GM18498 (cell line): ENCODE measurements around the gene SNED1.

ENCODE experiments used
- ATAC-seq: cut with Tn5 transposase; IDR thresholded peaks from one replicate; pipeline ENCODE4 v1.9.1; 2021; ENCODE audit warnings: mild to moderate bottlenecking, moderate library complexity; ENCODE audit not compliant: unreplicated experiment

Gene SNED1

GRCh38 chr2:240959941-240960308, 38.5 kb upstream of the SNED1 start:
- ATAC-seq: no peak

- ATAC-seq: no peak
Observed at GRCh38 chr2:240960309-240960970, 38.0 kb upstream of the SNED1 start.

GRCh38 chr2:240960971-240961876, 37.2 kb upstream of the SNED1 start:
- ATAC-seq: no peak

DNA sequence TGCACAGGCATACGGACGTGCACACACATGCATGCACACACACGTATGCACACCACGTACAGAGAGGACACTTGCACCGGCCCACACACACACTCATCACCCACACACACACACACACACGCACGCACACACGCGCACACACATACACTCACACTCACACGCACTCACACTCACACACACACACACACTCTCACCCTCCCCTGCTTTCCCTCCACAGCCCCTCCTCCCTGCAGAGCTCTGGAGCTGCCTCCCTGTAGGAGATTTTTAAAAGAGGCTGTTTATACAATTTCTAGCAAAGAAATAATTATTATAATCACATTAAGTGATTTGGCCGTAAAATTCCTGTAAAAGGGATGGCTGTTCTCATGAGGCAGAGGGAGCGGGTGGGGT, 36.5 kb upstream of the SNED1 start:
- ATAC-seq: no peak

- no peak for ATAC-seq
Observed at GRCh38 chr2:240962300-240963064, 35.9 kb upstream of the SNED1 start.

DNA sequence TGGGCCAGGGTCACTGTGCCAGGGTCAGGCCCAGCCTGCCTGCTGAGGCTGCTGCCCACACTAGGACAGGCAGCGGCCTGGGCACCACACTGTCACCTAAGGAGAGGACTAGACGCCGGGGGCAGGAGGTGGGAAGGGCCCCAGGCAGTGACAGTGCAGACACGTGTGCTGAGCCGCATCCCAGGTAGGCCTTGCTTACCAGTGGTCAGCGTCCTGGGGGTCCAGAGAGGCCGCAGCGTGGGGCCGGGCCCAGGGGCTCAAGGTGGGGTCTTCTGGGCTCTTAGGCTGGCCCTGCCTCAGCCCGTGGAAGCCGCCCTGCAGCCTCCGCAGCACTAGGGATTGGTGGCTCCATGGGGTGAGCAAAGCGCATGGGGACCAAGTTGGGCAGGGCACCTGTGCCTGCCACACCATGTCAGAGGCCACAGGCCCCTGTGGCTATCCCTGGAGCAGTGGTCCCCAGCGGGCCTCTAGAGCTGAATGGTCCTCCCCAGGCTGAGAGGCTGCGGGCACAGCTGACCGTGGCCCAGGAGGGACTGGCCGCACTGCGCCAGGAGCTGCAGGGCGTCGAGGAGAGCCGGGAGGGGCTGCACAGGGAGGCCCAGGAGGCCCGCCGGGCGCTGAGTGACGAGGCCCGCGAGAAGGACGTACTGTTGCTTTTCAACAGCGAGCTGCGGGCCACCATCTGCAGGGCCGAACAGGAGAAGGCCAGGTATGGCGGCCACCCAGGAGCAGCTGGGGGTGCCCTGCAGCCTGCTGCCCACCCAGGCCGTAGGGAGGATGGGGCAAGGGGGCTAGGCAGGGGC, 35.2 kb upstream of the SNED1 start:
- no peak for ATAC-seq

DNA sequence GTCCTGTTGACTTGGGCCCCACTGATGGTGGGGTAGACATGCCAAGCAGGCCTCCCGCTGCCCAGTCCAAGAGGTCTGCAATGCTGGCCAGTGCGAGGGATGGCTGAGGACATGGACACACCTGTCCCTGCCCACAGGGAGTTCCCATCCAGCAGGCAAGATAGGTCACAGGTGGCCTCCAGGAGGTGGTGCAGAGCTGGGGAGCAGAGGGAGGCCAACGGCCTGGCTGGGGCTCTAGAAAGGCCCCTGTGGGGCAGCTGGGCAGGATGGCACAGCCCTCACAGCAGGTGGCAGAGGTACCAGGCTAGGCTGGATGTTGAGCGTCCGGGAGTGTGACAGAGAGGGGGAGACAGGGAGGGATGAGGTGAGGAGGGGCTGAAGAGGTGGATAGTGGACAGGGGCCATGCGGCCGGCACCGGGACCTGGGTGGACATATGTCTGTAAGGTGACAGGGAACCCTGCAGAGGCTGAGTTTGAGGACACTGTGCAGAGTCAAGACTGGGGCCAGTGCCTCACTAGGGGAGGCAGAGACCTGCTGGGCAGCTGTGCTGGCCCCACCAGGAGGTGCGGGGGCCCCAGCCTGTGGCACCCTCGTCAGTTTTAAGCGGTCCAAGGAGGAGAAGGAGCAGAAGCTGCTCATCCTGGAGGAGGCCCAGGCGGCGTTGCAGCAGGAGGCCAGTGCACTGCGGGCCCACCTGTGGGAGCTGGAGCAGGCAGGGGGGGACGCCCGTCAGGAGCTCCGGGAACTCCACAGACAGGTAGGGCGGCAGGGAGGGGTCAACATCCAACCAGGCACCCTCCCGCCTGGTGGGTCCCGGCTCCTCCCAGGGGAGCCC, 34.3 kb upstream of the SNED1 start:
- no peak for ATAC-seq

- ATAC-seq: no peak
Observed at GRCh38 chr2:240964704-240965295, 33.6 kb upstream of the SNED1 start.

DNA sequence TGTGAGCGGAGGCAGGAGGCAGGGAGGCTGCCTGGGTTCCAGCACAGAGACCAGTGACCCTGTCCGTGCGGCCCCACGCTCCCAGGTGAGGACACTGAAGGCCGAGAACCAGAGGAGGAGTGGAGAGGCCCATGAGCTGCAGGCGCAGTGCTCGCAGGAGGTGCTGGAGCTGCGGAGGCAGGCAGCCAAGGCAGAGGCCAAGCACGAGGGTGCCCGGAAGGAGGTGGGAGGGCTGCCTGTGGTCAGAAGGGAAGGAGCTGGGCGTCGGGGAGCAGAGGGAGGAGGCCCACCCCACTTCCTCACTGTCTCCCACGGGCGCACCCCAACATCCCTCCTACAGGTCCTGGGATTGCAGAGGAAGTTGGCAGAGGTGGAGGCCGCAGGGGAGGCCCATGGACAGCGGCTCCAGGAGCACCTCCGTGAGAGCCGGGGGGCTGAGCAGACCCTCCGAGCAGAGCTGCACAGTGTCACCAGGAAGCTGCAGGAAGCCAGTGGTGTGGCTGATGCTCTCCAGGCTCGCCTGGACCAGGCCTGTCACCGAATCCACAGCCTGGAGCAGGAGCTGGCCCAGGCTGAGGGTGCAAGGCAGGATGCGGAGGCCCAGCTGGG, 33.0 kb upstream of the SNED1 start:
- no peak for ATAC-seq

- no peak for ATAC-seq
Observed at GRCh38 chr2:240965905-240966456, 32.4 kb upstream of the SNED1 start.

GRCh38 chr2:240966457-240966905, 31.9 kb upstream of the SNED1 start:
- no peak for ATAC-seq

- no peak for ATAC-seq
Observed at GRCh38 chr2:240966906-240967680, 31.3 kb upstream of the SNED1 start.

- ATAC-seq: no peak
Observed at GRCh38 chr2:240967681-240968621, 30.5 kb upstream of the SNED1 start.

DNA sequence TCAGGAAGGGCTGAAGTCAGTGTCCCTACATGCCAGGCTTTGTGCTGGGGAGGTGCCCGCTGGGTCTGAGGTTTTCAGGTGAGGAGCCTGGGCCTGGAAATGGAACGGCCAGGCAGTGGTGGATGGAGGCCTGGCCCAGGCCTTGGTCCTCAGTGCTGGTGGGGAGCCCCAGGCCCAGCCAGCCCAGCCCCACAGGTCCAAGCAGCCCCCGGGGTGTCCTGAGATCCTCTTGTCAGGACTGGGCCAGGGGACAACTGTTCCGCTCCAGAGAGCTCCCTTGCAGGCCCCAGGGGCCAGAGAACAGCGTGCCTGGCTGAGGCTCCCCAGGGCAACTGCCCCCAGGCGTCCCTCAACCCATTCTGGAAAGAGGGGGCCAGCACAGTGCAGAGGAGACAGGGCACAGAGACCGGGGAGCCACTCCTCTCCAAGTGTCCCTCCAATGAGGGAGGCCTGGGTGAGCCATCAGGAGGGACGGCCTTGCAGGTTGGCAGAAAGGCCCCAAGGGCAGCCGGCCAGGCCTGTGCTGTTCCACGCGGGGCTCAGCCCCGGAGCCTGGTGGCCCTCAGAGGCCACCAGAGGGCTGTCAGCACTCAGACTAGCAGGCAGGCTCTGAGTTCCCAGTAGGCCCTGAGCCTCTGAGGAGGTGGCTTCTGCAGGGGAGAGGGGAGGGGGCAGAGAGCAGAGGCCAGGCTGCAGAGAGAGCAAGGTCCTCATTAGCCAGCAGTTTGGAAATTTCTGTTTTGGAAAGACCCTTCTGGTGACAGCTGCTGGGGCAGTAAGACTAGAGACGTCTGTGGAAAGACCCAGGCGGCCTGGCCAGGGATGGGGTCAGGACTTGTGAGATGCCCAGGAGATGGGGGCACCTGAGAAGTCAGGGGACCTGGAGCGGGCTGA, 29.4 kb upstream of the SNED1 start:
- ATAC-seq: no peak

GRCh38 chr2:240970104-240970503, 28.3 kb upstream of the SNED1 start:
- no peak for ATAC-seq

- ATAC-seq: no peak
Observed at GRCh38 chr2:240970816-240971215, 27.6 kb upstream of the SNED1 start.
